B cell (primary cell): ENCODE data around the gene IL10RA. TPM values are rescaled to one million over a fixed set of nuclear protein-coding genes. Genes with fewer than 3 reads are reported as not detected.

ENCODE experiments used
- ATAC-seq: fragments of 200-7000 bp; cut with Tn5 transposase; one replicate; pipeline ENCODE4 v1.10.0; 2021; ENCODE audit warnings: low read depth, mild to moderate bottlenecking, moderate number of reproducible peaks, moderate library complexity
- CTCF ChIA-PET: fragments of 350-600 bp; sonication (Branson Sonifier 250); formaldehyde crosslinking; loops from one replicate; lab custom pipeline; 2021; ENCODE audit warnings: antibody characterized with exemption, inconsistent platforms; lab: Charles Lee
- POLR2A ChIA-PET: fragments of 350-600 bp; sonication (Branson Sonifier 250); formaldehyde crosslinking; loops from one replicate; lab custom pipeline; 2021; ENCODE audit warnings: antibody characterized with exemption; lab: Charles Lee
- DNase-seq: peaks from one replicate; pipeline ENCODE4 v3.0.0; 2013
- H2AFZ ChIP-seq: 2 replicates; pipeline ENCODE4 v1.6.1; 2012; ENCODE audit warnings: mild to moderate bottlenecking, low read depth, low read length; ENCODE audit not compliant: insufficient read depth, poor library complexity, severe bottlenecking
- H3K27ac ChIP-seq, 2 donors: 1 replicate in 1 of 2; 2 replicates in 1 of 2; pipeline ENCODE4 v1.5.1; 2012 to 2013; ENCODE audit warnings: low read length in 2 of 2, mild to moderate bottlenecking in 2 of 2, moderate library complexity in 1 of 2
- H3K27me3 ChIP-seq, 4 experiments: fragments of 200-600 bp in 1 of 4; sonication (generic) in 1 of 4; replicated peaks in 1 of 4; 1 replicate in 2 of 4; 2 replicates in 2 of 4; pipeline versions ENCODE4 v1.6.1 to v1.7.0; 2013 to 2016; ENCODE audit warnings: low read length in 3 of 4, mild to moderate bottlenecking in 2 of 4, mixed read lengths in 1 of 4, moderate library complexity in 1 of 4; ENCODE audit not compliant: insufficient read depth in 4 of 4, control insufficient read depth in 3 of 4; ENCODE audit errors: control extremely low read depth in 1 of 4
- H3K36me3 ChIP-seq, 2 experiments: replicated peaks in 1 of 2; 1 replicate in 1 of 2; 2 replicates in 1 of 2; pipeline versions ENCODE4 v1.6.1 to v1.7.1; 2013; ENCODE audit warnings: low read length in 1 of 2; ENCODE audit not compliant: insufficient read depth in 2 of 2, control insufficient read depth in 1 of 2; ENCODE audit errors: control extremely low read depth in 1 of 2, extremely low read depth in 1 of 2
- H3K4me1 ChIP-seq, 2 donors: fragments of 200-600 bp in 1 of 2; sonication (generic) in 1 of 2; 1 replicate in 1 of 2; 2 replicates in 1 of 2; pipeline versions ENCODE4 v1.5.1 to v1.6.1; 2013 to 2017; ENCODE audit warnings: low read length in 2 of 2; ENCODE audit not compliant: control insufficient read depth in 2 of 2, insufficient read depth in 2 of 2
- H3K4me2 ChIP-seq: replicated peaks from 2 replicates; pipeline ENCODE3; 2012; ENCODE audit warnings: mild to moderate bottlenecking, low read depth, low read length; ENCODE audit not compliant: poor library complexity, severe bottlenecking
- H3K4me3 ChIP-seq, 5 experiments: fragments of 200-600 bp in 1 of 5; sonication (generic) in 1 of 5; 1 replicate in 3 of 5; 2 replicates in 2 of 5; pipeline versions ENCODE4 v1.5.1 to v1.7.0; 2011 to 2016; ENCODE audit warnings: low read length in 4 of 5, mild to moderate bottlenecking in 4 of 5, low read depth in 2 of 5, control low read depth in 1 of 5, moderate library complexity in 1 of 5; ENCODE audit not compliant: insufficient read depth in 1 of 5; ENCODE audit errors: control extremely low read depth in 1 of 5, extremely low read depth in 1 of 5
- H3K79me2 ChIP-seq: fragments of 200-600 bp; sonication (generic); one replicate; pipeline ENCODE4 v1.6.0; 2016; ENCODE audit warnings: low read length; ENCODE audit not compliant: control insufficient read depth, insufficient read depth
- H3K9ac ChIP-seq: fragments of 200-600 bp; sonication (generic); 2 replicates; pipeline ENCODE4 v1.6.1; 2017; ENCODE audit warnings: mild to moderate bottlenecking, low read length, moderate library complexity
- H3K9me3 ChIP-seq, 3 donors: one replicate each; pipeline versions ENCODE4 v1.6.1 to v1.7.1; 2013; ENCODE audit warnings: low read length in 2 of 3; ENCODE audit not compliant: control insufficient read depth in 2 of 3, insufficient read depth in 1 of 3; ENCODE audit errors: control extremely low read depth in 1 of 3
- H4K20me1 ChIP-seq: 2 replicates; pipeline ENCODE4 v1.6.0; 2012; ENCODE audit warnings: mild to moderate bottlenecking, low read length; ENCODE audit not compliant: insufficient read depth, control insufficient read depth, poor library complexity, severe bottlenecking
- H3K27ac Mint-ChIP-seq: one replicate; pipeline ENCODE4 v1.8.0; 2021; ENCODE audit warnings: mixed read lengths
- H3K27me3 Mint-ChIP-seq: one replicate; pipeline ENCODE4 v1.8.0; 2021; ENCODE audit warnings: mixed read lengths
- H3K4me1 Mint-ChIP-seq: one replicate; pipeline ENCODE4 v1.8.0; 2021; ENCODE audit warnings: mixed read lengths
- H3K4me3 Mint-ChIP-seq: one replicate; pipeline ENCODE4 v1.8.0; 2021; ENCODE audit warnings: mixed read lengths
- H3K9me3 Mint-ChIP-seq: one replicate; pipeline ENCODE4 v1.8.0; 2022; ENCODE audit warnings: mixed read lengths; ENCODE audit not compliant: insufficient read depth
- EZH2 ChIP-seq: IDR thresholded peaks from 2 replicates; pipeline ENCODE4 v1.6.1; 2012; ENCODE audit warnings: borderline replicate concordance, low read depth, mild to moderate bottlenecking, moderate library complexity, low read length; ENCODE audit not compliant: insufficient read depth, poor library complexity, severe bottlenecking
- WGBS: methylation state at CpG from one replicate; pipeline ENCODE4 v1.1.5; 2013; ENCODE audit warnings: missing lambda C conversion rate; ENCODE audit not compliant: insufficient coverage; 5-methylcytosine and 5-hydroxymethylcytosine counted together
- intact Hi-C: fragments of 100-400 bp; cut with micrococcal nuclease; formaldehyde crosslinking; loops from one replicate; pipeline ENCODE4 v1.10.0; 2022
- polyA plus RNA-seq: library from polyadenylated mRNA; depleted of rRNA; stranded (reverse); fragments of >200 nt; gene quantifications from 2 replicates; pipeline ENCODE4 v1.2.3, GENCODE V29; 2012
- total RNA-seq, 2 donors: library from RNA; stranded (reverse); fragments of 120-200 nt in 1 of 2; gene quantifications; 1 replicate in 1 of 2; 2 replicates in 1 of 2; pipeline versions ENCODE4 v1.2.3 to v1.2.4, GENCODE V29; 2013 to 2022
- TF ChIP-seq, protein P1 (sequence below): fragments of 200-600 bp; IDR thresholded peaks from one replicate; pipeline ENCODE4 v1.8.0; 2022; ENCODE audit warnings: antibody characterized with exemption, mild to moderate bottlenecking

The IL10RA gene
- total and polyA plus RNA-seq, 2 donors (not counting 1 experiment from before 2014, with no cell fraction given) = 73.3 to 417 TPM

- CTCF ChIA-PET = interaction anchor here (1.0 to 15.0 kb wide), 12 partner anchors 11 to 523 kb away, joined by 3 to 495 read pairs (median 58); partner anchors contain the start of genes FXYD2 and IL10RA
- H3K4me1 Mint-ChIP-seq = peaks cover 56% of the 10 kb centered on the region
- H3K79me2 ChIP-seq = no peaks in the 10 kb centered on the region
- POLR2A ChIA-PET = interaction anchor here (1.5 to 5.1 kb wide), 3 partner anchors 38 to 103 kb away, joined by 6 to 87 read pairs (median 47); partner anchors contain the start of gene IL10RA
- no peak overlapping the region for H3K27ac ChIP-seq
- H3K9me3 ChIP-seq = no peaks in the 10 kb centered on the region
- peak overlapping the region; percentile 46 for H3K27ac Mint-ChIP-seq
- no peak overlapping the region for H2AFZ ChIP-seq
- H3K9me3 Mint-ChIP-seq = no peaks in the 10 kb centered on the region
- no peaks in the 10 kb centered on the region for H3K27me3 Mint-ChIP-seq
- no peaks in the 10 kb centered on the region for H4K20me1 ChIP-seq
- no peak overlapping the region for H3K9ac ChIP-seq
- TF ChIP-seq EZH2 = no peak
- TF ChIP-seq, protein P1, sequence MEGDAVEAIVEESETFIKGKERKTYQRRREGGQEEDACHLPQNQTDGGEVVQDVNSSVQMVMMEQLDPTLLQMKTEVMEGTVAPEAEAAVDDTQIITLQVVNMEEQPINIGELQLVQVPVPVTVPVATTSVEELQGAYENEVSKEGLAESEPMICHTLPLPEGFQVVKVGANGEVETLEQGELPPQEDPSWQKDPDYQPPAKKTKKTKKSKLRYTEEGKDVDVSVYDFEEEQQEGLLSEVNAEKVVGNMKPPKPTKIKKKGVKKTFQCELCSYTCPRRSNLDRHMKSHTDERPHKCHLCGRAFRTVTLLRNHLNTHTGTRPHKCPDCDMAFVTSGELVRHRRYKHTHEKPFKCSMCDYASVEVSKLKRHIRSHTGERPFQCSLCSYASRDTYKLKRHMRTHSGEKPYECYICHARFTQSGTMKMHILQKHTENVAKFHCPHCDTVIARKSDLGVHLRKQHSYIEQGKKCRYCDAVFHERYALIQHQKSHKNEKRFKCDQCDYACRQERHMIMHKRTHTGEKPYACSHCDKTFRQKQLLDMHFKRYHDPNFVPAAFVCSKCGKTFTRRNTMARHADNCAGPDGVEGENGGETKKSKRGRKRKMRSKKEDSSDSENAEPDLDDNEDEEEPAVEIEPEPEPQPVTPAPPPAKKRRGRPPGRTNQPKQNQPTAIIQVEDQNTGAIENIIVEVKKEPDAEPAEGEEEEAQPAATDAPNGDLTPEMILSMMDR = no peak
- intact Hi-C loops = no loop called here
- no peak for ATAC-seq
- H3K4me3 ChIP-seq = no peak overlapping the region
- no peak overlapping the region for H3K4me2 ChIP-seq
- H3K4me3 Mint-ChIP-seq = no peak overlapping the region
- 91% methylated on average over 4 of the region's 6 CpGs for WGBS
- H3K36me3 ChIP-seq = no peaks in the 10 kb centered on the region
- H3K27me3 ChIP-seq = no peaks in the 10 kb centered on the region
- H3K4me1 ChIP-seq = peaks cover 52 to 66% of the 10 kb centered on the region in 2 donors
- DNase-seq = no peak
These were observed 37.1 kb upstream of the IL10RA start for GRCh38 chr11:117949062-117949461.

DNA sequence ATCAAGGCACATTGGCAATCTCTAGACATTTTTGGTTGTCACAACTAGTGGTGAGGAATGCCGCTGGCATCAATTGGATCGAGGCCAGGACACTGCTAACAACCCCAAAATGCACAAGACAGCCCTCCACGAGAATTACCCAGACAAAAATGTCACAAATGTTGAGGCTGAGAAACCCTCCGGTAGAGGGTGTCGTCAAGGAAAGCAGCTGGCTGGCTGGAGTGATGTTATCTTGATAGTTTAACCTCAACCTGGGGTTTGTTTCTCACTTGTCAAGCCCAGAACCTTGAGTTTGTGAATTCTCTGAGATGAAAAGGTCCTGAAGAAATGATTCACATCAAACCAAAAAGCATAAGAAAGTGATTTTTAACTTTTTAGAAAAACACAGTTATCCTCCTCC, 35.9 kb upstream of the IL10RA start:
- Mint-ChIP-seq H3K4me1 (peaks cover 54% of the 10 kb centered on the region), H3K27me3 (no peaks in the 10 kb centered on the region), H3K9me3 (no peaks in the 10 kb centered on the region), H3K27ac (peak overlapping the region; percentile 90), H3K4me3 (peak overlapping the region; percentile 82)
- Histone ChIP-seq H3K4me2 (peak overlapping the region; percentile 75), H3K36me3 (no peaks in the 10 kb centered on the region), H3K9me3 (peaks cover 0 to 1% (median 0%) of the 10 kb centered on the region in 3 donors), H3K27ac (peak overlapping the region; percentile 51 to 60), H3K9ac (peak overlapping the region; percentile 38), H3K4me1 (peaks cover 52 to 68% of the 10 kb centered on the region in 2 donors), H2AFZ (no peak overlapping the region), H4K20me1 (no peaks in the 10 kb centered on the region), H3K79me2 (no peaks in the 10 kb centered on the region), H3K27me3 (no peaks in the 10 kb centered on the region), H3K4me3 (peak overlapping the region in 1 of 5 experiments; percentile 32)
- CTCF ChIA-PET = interaction anchor here (1.2 to 15.0 kb wide), 30 partner anchors 10 to 221 kb away, joined by 3 to 495 read pairs (median 8); partner anchors contain the start of gene IL10RA
- no CpG with 5 or more reads among the region's 5 CpGs for WGBS
- TF ChIP-seq EZH2 = no peak
- TF ChIP-seq, protein P1 = peak; percentile 54
- peak; percentile 41 for ATAC-seq
- DNase-seq = peak; percentile 70
- POLR2A ChIA-PET = interaction anchor here (0.5 to 5.1 kb wide), 16 partner anchors 15 to 134 kb away, joined by 3 to 87 read pairs (median 12); partner anchors contain the start of gene IL10RA
- intact Hi-C loops = loop anchor here (1.0 to 2.0 kb wide), 2 partner anchors 103 to 136 kb away; no protein-coding TSS in a partner anchor
